Panc1 (cell line): ENCODE data around the gene AHDC1.

Source experiments
- CTCF ChIP-seq: fragments of 450-650 bp; IDR thresholded peaks from 2 replicates; pipeline ENCODE4 v1.5.1; 2017; ENCODE audit warnings: mild to moderate bottlenecking
- POLR2AphosphoS5 ChIP-seq: IDR thresholded peaks from 2 replicates; pipeline ENCODE4 v1.6.1; 2012; ENCODE audit warnings: mild to moderate bottlenecking, low read depth, low read length, moderate library complexity
- SIN3A ChIP-seq: IDR thresholded peaks from 2 replicates; pipeline ENCODE4 v1.6.1; 2012; ENCODE audit warnings: low read depth, mild to moderate bottlenecking, low read length, moderate library complexity, borderline replicate concordance; ENCODE audit not compliant: insufficient read depth
- TF ChIP-seq, protein P1 (sequence below), 2 experiments: IDR thresholded peaks; 2 replicates each; pipeline ENCODE4 v1.6.1; 2011 to 2012; ENCODE audit warnings: low read depth in 2 of 2, control low read depth in 1 of 2, low read length in 1 of 2, mild to moderate bottlenecking in 1 of 2, moderate library complexity in 1 of 2; ENCODE audit not compliant: insufficient read depth in 1 of 2

DNA sequence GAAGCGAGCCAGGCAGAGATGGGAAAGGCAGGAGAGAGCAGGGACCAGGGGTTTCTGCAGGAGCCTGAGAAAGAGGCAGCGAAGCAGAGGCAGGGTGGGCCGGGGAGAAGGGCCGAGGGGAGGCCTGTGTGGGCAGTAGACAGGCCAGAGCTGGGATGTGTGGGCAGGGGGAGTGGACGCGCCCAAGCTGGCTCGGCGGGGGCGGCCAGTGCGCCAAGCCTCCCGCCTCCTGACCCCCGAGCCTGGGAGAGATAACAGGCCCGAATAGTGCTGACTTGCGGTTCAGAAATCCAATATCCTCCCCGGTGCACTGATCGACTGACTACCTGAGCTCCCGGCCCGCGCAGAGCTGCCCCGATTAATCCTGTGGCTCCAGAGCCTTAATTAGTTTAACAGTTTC lies 41.9 kb downstream of the AHDC1 start:
- TF ChIP-seq CTCF (no peak), POLR2AphosphoS5 (no peak), SIN3A (no peak)
- TF ChIP-seq, protein P1, sequence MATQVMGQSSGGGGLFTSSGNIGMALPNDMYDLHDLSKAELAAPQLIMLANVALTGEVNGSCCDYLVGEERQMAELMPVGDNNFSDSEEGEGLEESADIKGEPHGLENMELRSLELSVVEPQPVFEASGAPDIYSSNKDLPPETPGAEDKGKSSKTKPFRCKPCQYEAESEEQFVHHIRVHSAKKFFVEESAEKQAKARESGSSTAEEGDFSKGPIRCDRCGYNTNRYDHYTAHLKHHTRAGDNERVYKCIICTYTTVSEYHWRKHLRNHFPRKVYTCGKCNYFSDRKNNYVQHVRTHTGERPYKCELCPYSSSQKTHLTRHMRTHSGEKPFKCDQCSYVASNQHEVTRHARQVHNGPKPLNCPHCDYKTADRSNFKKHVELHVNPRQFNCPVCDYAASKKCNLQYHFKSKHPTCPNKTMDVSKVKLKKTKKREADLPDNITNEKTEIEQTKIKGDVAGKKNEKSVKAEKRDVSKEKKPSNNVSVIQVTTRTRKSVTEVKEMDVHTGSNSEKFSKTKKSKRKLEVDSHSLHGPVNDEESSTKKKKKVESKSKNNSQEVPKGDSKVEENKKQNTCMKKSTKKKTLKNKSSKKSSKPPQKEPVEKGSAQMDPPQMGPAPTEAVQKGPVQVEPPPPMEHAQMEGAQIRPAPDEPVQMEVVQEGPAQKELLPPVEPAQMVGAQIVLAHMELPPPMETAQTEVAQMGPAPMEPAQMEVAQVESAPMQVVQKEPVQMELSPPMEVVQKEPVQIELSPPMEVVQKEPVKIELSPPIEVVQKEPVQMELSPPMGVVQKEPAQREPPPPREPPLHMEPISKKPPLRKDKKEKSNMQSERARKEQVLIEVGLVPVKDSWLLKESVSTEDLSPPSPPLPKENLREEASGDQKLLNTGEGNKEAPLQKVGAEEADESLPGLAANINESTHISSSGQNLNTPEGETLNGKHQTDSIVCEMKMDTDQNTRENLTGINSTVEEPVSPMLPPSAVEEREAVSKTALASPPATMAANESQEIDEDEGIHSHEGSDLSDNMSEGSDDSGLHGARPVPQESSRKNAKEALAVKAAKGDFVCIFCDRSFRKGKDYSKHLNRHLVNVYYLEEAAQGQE (IDR thresholded peaks at IDR 0.05; ENCODE audit: insufficient read depth in 1 of 2, low read depth in 2 of 2, low read length in 1 of 2), result no peak
